ENCODE results near the gene CYB561D2.

DNA sequence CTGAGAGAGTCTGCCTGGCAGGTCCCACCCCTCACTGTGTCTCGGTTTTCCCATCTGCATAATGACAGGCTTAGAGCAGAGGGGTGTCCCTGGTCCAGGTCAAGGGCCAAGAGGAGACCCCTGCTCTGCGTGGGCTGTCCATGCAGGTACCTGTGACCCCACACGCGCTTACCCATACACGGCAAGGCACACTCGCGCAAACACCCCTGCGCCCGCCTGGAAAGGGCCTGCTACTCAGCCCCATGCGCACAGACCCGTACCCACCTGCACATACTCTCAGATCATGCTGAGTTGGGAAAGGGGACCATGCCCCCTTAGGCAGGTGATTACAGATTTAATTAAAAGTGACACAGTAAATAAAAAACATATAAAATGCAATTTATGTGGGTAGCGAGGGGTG, 32.1 kb downstream of the CYB561D2 start:
- TF ChIP-seq ZFP36 (IDR thresholded peaks at IDR 0.05; ENCODE audit: borderline replicate concordance, low read depth, low read length, partially characterized antibody) (no peak), ARNT (IDR thresholded peaks at IDR 0.05) (no peak), AGO1 (IDR thresholded peaks at IDR 0.05; ENCODE audit: low read depth, low read length, poor library complexity, severe bottlenecking) (no peak), POLR2A (IDR thresholded peaks at IDR 0.05; ENCODE audit: insufficient read depth in 1 of 2, low read depth in 2 of 2, low read length in 2 of 2) (no peak), NBN (conservative IDR thresholded peaks at IDR 0.05) (no peak), PCBP1 (IDR thresholded peaks at IDR 0.05; ENCODE audit: borderline replicate concordance, low read depth, low read length) (no peak), ZNF510 (CRISPR knock-in tag; IDR thresholded peaks at IDR 0.05; ENCODE audit: low read depth) (no peak)
- TF ChIP-seq, protein P1, sequence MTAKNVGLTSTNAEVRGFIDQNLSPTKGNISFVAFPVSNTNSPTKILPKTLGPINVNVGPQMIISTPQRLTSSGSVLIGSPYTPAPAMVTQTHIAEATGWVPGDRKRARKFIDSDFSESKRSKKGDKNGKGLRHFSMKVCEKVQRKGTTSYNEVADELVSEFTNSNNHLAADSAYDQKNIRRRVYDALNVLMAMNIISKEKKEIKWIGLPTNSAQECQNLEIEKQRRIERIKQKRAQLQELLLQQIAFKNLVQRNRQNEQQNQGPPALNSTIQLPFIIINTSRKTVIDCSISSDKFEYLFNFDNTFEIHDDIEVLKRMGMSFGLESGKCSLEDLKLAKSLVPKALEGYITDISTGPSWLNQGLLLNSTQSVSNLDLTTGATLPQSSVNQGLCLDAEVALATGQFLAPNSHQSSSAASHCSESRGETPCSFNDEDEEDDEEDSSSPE (CRISPR knock-in tag; IDR thresholded peaks at IDR 0.05) = no peak
- TF ChIP-seq, protein P2, sequence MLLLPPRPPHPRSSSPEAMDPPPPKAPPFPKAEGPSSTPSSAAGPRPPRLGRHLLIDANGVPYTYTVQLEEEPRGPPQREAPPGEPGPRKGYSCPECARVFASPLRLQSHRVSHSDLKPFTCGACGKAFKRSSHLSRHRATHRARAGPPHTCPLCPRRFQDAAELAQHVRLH (CRISPR knock-in tag; IDR thresholded peaks at IDR 0.05; ENCODE audit: borderline replicate concordance, low read depth) = no peak
- TF ChIP-seq, protein P3, sequence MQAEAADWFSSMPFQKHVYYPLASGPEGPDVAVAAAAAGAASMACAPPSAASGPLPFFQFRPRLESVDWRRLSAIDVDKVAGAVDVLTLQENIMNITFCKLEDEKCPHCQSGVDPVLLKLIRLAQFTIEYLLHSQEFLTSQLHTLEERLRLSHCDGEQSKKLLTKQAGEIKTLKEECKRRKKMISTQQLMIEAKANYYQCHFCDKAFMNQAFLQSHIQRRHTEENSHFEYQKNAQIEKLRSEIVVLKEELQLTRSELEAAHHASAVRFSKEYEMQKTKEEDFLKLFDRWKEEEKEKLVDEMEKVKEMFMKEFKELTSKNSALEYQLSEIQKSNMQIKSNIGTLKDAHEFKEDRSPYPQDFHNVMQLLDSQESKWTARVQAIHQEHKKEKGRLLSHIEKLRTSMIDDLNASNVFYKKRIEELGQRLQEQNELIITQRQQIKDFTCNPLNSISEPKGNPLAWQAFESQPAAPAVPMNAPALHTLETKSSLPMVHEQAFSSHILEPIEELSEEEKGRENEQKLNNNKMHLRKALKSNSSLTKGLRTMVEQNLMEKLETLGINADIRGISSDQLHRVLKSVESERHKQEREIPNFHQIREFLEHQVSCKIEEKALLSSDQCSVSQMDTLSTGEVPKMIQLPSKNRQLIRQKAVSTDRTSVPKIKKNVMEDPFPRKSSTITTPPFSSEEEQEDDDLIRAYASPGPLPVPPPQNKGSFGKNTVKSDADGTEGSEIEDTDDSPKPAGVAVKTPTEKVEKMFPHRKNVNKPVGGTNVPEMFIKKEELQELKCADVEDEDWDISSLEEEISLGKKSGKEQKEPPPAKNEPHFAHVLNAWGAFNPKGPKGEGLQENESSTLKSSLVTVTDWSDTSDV (CRISPR knock-in tag; IDR thresholded peaks at IDR 0.05) = no peak
